Thyroid gland (tissue), 4 donors: Measurements from ENCODE around the gene HECW1. TPM values are rescaled to one million over a fixed set of nuclear protein-coding genes. Genes with fewer than 3 reads are reported as not detected.

ENCODE experiments used
- DNase-seq, 2 donors: peaks; one replicate each; pipeline ENCODE4 v3.0.0-alpha.2; 2019
- H3K27ac ChIP-seq, 3 donors: fragments of 200-600 bp; sonication (generic); 1 replicate in 2 of 3; 2 replicates in 1 of 3; pipeline ENCODE4 v1.5.1; 2016 to 2019; ENCODE audit warnings: mild to moderate bottlenecking in 1 of 3, moderate library complexity in 1 of 3
- H3K27me3 ChIP-seq: fragments of 200-600 bp; sonication (generic); one replicate; pipeline ENCODE4 v1.5.1; 2019
- H3K36me3 ChIP-seq, 2 donors: fragments of 200-600 bp; sonication (generic); one replicate each; pipeline ENCODE4 v1.5.1; 2016 to 2019
- H3K4me1 ChIP-seq, 2 donors: fragments of 200-600 bp; sonication (generic); one replicate each; pipeline ENCODE4 v1.5.1; 2017 to 2019
- H3K4me3 ChIP-seq, 3 donors: fragments of 200-600 bp; sonication (generic); replicated peaks in 1 of 3; 1 replicate in 2 of 3; 2 replicates in 1 of 3; pipeline ENCODE4 v1.5.1; 2016; ENCODE audit warnings: mild to moderate bottlenecking in 1 of 3
- H3K9me3 ChIP-seq: fragments of 200-600 bp; sonication (generic); one replicate; pipeline ENCODE4 v1.5.1; 2017
- CTCF ChIP-seq, 6 experiments: fragments of 200-600 bp in 3 of 6; fragments of 450-650 bp in 3 of 6; sonication (generic) in 3 of 6; IDR thresholded peaks; one replicate each; pipeline ENCODE4 v1.5.1; 2016 to 2019; ENCODE audit warnings: antibody characterized with exemption in 6 of 6, mild to moderate bottlenecking in 2 of 6, inconsistent platforms in 1 of 6, moderate library complexity in 1 of 6
- POLR2A ChIP-seq, 2 donors: fragments of 450-650 bp; IDR thresholded peaks; one replicate each; pipeline ENCODE4 v1.6.1; 2017; ENCODE audit warnings: antibody characterized with exemption in 2 of 2, mild to moderate bottlenecking in 2 of 2, moderate library complexity in 1 of 2
- WGBS, 2 donors: methylation state at CpG; one replicate each; pipeline ENCODE4 v1.1.5; 2017; 5-methylcytosine and 5-hydroxymethylcytosine counted together
- intact Hi-C: fragments of 100-400 bp; cut with DNase I; formaldehyde crosslinking; loops from one replicate; pipeline ENCODE4 v1.15.1; 2023
- total RNA-seq, 4 donors: library from RNA; depleted of rRNA; stranded (reverse); fragments of >200 nt; gene quantifications; one replicate each; pipeline ENCODE4 v1.2.3, GENCODE V29; 2016

HECW1 gene
- total RNA-seq, 4 donors from 2014 or later = 0.67 to 4.7 (median 2.3) TPM

DNA sequence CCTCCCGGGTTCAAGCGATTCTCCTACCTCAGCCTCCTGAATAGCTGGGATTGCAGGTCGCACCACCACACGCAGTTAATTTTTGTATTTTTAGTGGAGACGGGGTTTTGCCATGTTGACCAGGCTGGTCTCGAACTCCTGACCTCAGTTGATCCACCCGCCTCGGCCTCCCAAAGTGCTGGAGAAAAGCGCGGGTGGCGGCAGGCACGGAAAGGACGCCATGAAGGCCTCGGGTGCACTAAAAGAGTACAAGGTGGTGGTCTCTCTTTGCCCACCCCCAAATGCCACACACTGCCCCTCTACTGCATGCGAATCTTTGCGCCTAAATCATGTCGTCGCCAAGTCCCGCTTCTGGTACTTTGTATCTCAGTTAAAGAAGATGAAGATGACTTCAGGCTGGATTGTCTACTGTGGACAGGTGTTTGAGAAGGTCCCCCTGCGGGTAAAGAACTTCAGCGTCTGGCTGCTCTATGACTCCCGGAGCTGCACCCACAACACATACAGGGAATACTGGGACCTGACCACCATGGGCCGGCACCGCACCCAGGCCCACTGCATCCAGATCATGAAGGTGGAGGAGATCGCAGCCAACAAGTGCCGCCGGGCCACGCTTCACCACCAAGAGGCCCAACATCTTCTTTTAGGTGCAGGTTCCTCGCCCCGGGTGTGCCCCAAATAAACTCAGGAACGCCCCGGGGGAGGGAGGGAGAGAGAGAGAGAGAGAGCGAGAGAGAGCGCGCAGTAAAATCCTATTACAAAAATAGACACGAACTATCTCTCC is 161.7 kb downstream of the HECW1 start:
- H3K4me3 ChIP-seq = no peak overlapping the region
- intact Hi-C loops = no loop called here
- no peaks in the 10 kb centered on the region for H3K27me3 ChIP-seq
- 96% methylated on average over 36 of the region's 36 CpGs for WGBS, 2 donors
- H3K27ac ChIP-seq = no peak overlapping the region
- TF ChIP-seq CTCF (IDR thresholded peaks at IDR 0.05) (no peak), POLR2A (IDR thresholded peaks at IDR 0.05) (no peak)
- H3K36me3 ChIP-seq = no peaks in the 10 kb centered on the region
- DNase-seq = no peak
- no peaks in the 10 kb centered on the region for H3K4me1 ChIP-seq
- no peaks in the 10 kb centered on the region for H3K9me3 ChIP-seq

DNA sequence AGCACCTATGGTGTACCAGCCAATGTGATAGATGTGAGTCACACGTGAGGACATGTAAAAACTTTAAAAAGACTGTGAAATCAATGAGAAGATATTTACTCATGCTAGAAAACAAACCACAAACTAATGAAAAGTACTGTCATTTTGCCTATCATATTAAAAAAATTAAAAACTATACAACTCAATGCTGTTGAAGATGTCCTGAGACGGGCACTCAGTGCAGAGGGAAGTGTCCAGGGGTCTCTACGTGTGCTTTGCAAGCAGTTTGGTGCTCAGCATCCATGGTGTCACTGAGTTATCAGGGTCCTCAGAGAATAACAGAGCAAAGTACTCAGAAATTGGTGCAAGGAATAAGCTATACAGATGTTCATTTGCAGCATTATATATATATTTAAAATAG is 162.3 kb downstream of the HECW1 start:
- DNase-seq = no peak
- Histone ChIP-seq H3K27ac (no peak overlapping the region), H3K36me3 (no peaks in the 10 kb centered on the region), H3K4me1 (no peaks in the 10 kb centered on the region), H3K4me3 (no peak overlapping the region), H3K9me3 (no peaks in the 10 kb centered on the region), H3K27me3 (no peaks in the 10 kb centered on the region)
- no peak for TF ChIP-seq POLR2A (IDR thresholded peaks at IDR 0.05)
- TF ChIP-seq CTCF (IDR thresholded peaks at IDR 0.05) = no peak
- intact Hi-C loops = no loop called here
- 88 to 93% methylated on average over 3 of the region's 3 CpGs for WGBS, 2 donors

DNA sequence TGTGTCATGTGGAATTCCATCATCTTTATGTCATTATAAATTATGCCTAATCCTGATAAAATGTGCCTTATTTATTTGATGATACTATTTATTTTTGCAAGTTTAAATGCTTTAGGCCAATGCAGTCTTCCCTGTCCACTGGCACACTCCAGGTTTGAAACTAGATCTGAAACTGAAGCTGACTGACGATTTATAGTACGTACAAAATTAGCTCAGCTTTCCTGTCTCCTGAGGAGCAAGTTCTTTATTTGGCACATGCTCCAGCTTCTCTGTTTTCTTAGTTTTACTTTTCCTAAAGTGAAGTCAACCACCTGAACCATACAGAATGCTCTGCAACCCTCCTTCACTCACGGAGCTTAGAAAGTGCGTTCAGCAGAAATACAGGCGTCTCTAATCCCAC is 164.1 kb downstream of the HECW1 start:
- no peaks in the 10 kb centered on the region for H3K9me3 ChIP-seq
- TF ChIP-seq CTCF (IDR thresholded peaks at IDR 0.05) = no peak
- TF ChIP-seq POLR2A (IDR thresholded peaks at IDR 0.05) = no peak
- H3K4me1 ChIP-seq = no peaks in the 10 kb centered on the region
- H3K4me3 ChIP-seq = no peak overlapping the region
- H3K27ac ChIP-seq = no peak overlapping the region
- H3K27me3 ChIP-seq = no peaks in the 10 kb centered on the region
- WGBS, 2 donors = 28 to 34% methylated on average over 5 of the region's 5 CpGs
- no peak for DNase-seq
- intact Hi-C loops = no loop called here
- no peaks in the 10 kb centered on the region for H3K36me3 ChIP-seq

DNA sequence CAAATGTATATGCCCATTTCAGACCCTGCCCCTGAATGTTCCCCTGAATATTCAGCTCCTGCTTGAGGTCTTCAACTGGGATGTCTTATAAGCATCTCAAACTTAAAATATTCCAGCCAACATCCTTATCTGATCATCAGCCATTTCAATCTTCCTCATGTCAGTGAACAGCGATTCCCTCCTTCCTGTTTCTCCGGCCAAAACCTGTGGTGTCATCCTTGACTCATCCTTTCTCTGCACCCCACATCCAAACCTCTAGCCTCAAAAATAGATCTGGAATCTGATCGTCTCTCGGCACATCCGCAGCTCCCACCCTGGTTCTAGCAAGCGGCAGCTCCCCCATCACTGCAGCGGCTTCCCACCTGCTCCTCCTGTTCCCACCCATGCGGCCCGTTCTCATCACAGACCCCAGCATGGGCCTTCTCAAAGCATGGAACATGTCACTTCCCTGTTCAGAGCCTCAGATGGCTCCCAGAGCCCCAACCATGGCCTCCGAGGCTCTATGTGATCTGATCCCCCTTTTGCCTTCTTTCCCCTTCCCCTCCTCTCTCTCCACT is 165.7 kb downstream of the HECW1 start:
- H3K27ac ChIP-seq = no peak overlapping the region
- intact Hi-C loops = no loop called here
- no peak overlapping the region for H3K4me3 ChIP-seq
- WGBS, 2 donors = 93 to 96% methylated on average over 10 of the region's 10 CpGs
- H3K27me3 ChIP-seq = no peaks in the 10 kb centered on the region
- H3K9me3 ChIP-seq = no peaks in the 10 kb centered on the region
- H3K36me3 ChIP-seq = no peaks in the 10 kb centered on the region
- no peak for TF ChIP-seq CTCF (IDR thresholded peaks at IDR 0.05)
- no peak for DNase-seq
- H3K4me1 ChIP-seq = no peaks in the 10 kb centered on the region

DNA sequence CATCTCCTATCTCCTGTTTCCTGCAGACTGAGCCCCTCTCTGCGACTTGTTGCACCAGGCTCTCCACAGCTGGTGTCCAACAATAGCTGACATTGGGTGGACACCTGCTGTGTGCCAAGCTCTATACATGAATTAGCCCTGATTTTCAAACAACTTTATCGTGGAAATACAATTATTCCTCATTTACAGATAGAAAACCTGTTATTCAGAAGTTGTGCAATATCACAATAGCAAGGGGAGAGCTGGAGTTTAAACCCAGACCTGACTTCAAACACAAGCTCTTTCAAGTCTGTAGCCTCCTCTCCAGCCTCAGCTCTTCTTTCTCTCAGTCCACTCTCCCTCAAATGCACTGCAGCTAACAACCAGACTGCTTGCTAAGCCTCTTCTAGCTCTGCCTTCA is 168.8 kb downstream of the HECW1 start:
- intact Hi-C loops = no loop called here
- H3K36me3 ChIP-seq = no peaks in the 10 kb centered on the region
- H3K9me3 ChIP-seq = no peaks in the 10 kb centered on the region
- no peak overlapping the region for H3K27ac ChIP-seq
- TF ChIP-seq POLR2A (IDR thresholded peaks at IDR 0.05) = no peak
- TF ChIP-seq CTCF (IDR thresholded peaks at IDR 0.05) = no peak
- no peak for DNase-seq
- no peaks in the 10 kb centered on the region for H3K4me1 ChIP-seq
- no peak overlapping the region for H3K4me3 ChIP-seq
- WGBS, 2 donors = 78 to 87% methylated on average over 2 of the region's 2 CpGs
- no peaks in the 10 kb centered on the region for H3K27me3 ChIP-seq
